ENCODE data around the gene EPN3. TPM values are rescaled to one million over a fixed set of nuclear protein-coding genes. Genes with fewer than 3 reads are reported as not detected.
A peak's percentile ranks its signal among the peaks of the same experiment; 100 is the strongest.

EPN3 gene
- total RNA-seq, 4 donors from 2014 or later, result 99.2 to 174 (median 115) TPM

DNA sequence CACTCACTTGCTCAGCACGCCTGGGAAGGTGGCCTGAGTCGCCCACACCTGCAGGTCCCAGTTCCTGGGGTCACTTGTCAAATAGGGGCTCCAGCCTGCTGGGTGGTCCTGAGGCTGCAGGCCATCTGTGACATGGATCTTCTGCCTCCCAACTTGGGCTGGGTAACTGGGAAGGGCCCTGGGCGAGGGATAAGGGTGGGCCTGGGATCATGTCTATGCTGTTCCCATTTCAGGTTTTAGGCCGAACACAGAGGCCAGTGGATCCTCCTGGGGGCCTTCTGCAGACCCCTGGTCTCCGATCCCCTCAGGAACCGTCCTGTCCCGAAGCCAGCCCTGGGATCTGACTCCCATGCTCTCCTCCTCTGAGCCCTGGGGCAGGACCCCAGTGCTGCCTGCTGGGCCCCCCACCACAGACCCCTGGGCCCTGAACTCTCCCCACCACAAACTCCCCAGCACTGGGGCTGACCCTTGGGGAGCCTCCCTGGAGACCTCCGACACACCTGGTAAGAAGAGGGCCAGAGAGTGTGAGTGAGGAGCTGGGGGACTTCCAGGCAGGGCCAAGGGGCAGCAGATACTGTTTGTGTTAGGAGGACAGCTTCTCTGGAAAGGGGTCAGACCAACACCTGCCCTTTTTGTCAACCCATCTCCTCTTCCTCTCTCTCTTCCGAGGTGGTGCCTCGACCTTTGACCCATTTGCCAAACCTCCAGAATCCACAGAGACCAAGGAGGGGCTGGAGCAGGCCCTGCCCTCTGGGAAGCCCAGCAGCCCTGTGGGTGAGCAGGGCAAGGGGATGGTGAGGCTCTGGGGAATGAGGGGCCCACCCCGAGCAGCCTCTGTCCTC lies 8.2 kb downstream of the EPN3 start:
- DNase-seq (ENCODE audit: low spot score in 2 of 2), result no peak
- intact Hi-C loops (cut with DNase I; ENCODE audit: low total_unique reads), result no loop called here
- WGBS, 2 donors, result 81 to 84% methylated on average over 9 to 11 of the region's 11 CpGs
- TF ChIP-seq CTCF (IDR thresholded peaks at IDR 0.05) (no peak), POLR2A (IDR thresholded peaks at IDR 0.05) (no peak)
- no peak overlapping the region for H3K4me3 ChIP-seq (ENCODE audit: low read depth, poor library complexity, severe bottlenecking)

- intact Hi-C loops (cut with DNase I; ENCODE audit: low total_unique reads), result no loop called here
- DNase-seq (ENCODE audit: low spot score in 2 of 2), result no peak
- no peak for TF ChIP-seq CTCF (IDR thresholded peaks at IDR 0.05)
- TF ChIP-seq POLR2A (IDR thresholded peaks at IDR 0.05), result no peak
- no peak overlapping the region for H3K4me3 ChIP-seq (ENCODE audit: low read depth, poor library complexity, severe bottlenecking)
- WGBS, 2 donors, result 44 to 65% methylated on average over 8 to 9 of the region's 9 CpGs
Observed at GRCh38 chr17:50541402-50541715, 8.8 kb downstream of the EPN3 start.

DNA sequence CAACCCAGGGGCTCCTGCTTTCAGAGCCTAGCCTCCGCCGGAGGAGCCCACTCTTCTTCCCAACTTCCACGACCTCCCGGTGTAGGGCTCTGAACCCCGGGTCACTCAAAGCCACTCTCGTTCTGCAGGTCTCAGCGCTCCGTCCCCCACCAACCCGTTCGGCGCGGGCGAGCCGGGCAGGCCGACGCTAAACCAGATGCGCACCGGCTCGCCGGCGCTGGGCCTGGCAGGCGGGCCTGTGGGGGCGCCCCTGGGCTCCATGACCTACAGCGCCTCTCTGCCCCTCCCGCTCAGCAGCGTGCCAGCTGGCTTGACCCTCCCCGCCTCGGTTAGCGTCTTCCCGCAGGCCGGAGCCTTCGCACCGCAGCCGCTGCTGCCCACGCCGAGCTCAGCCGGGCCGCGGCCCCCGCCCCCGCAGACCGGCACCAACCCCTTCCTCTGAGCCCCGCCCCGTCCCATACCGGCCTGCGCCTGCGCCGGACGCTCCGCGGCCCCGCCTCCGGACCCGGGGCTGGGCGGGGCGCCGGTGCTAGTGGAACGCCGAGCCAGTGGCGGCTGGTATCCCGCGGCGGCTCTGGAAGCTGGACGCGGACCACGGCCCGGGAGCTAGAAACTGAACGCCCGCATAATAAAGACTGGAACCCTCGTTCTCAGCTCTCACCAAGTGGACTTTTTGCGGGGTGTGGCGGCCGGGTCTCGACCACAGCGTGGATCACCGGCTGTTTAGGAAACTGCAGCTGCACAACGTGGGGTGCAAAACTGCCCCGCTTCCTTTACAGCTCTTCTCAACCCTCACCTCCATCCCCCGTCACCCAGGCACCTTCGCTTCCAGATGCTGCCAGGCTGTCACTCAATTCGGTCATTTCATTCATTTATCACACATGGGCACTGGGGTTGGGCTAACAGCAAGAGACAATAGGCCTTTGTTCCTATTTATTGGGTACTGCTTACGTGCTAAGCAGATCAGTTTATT lies 9.5 kb downstream of the EPN3 start:
- TF ChIP-seq POLR2A (IDR thresholded peaks at IDR 0.05) (no peak), CTCF (IDR thresholded peaks at IDR 0.05) (no peak)
- peak; percentile 72 to 97 for DNase-seq (ENCODE audit: low spot score in 2 of 2)
- H3K4me3 ChIP-seq (ENCODE audit: low read depth, poor library complexity, severe bottlenecking), result no peak overlapping the region
- 2 to 3% methylated on average over 37 to 44 of the region's 82 CpGs for WGBS, 2 donors
- intact Hi-C loops (cut with DNase I; ENCODE audit: low total_unique reads), result no loop called here

DNA sequence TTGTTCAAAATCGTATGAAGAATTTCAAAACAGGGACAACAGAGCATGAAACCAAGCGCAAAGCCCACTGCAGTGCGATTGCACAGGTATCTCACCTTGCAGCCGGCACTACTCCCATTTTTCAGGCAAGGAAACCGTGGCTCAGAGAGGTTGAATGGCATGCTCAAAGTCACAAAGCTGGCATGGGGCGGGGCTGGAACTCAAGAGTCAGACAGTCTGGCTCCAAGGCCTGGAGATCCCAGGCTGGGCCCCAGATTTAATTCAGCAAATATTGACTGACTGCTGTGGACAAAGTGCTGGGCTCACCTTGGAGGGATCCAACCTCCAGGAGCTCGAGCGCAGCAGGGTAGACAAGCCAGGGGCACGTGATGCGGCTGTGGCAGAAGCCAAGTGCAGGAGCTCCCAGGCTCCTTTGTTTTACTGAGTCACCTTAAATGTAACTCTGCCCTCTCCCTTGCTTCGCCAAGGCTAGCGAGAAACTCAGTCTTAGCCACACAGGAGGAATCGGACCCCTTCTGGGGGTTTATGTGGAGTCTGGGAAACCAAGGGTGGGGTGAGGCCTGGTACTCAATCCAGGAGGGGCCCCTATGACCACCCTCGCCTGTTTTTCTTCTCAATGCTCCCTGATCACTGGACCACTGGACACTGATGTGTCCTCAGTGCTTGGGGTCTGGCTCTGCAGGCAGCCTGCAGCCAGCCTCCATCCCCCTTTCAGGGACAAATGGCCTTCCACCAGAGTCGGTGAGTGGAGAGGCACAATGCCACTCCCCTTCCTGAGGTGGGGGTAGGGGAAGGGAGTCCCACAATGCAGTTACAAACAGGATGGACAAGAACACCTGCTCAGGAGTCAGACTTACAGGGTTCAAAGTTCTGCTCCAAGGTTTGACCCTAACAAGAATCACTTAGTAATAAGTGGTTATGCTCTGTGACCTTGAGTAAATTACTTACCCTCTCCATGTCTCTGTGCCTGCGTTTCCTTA lies 10.6 kb downstream of the EPN3 start:
- no peak for TF ChIP-seq CTCF (IDR thresholded peaks at IDR 0.05)
- TF ChIP-seq POLR2A (IDR thresholded peaks at IDR 0.05), result no peak
- 55 to 63% methylated on average over 16 of the region's 16 CpGs for WGBS, 2 donors
- peak in 1 of 2 donors; percentile 56 for DNase-seq (ENCODE audit: low spot score in 2 of 2)
- no peak overlapping the region for H3K4me3 ChIP-seq (ENCODE audit: low read depth, poor library complexity, severe bottlenecking)
- intact Hi-C loops (cut with DNase I; ENCODE audit: low total_unique reads), result no loop called here

DNA sequence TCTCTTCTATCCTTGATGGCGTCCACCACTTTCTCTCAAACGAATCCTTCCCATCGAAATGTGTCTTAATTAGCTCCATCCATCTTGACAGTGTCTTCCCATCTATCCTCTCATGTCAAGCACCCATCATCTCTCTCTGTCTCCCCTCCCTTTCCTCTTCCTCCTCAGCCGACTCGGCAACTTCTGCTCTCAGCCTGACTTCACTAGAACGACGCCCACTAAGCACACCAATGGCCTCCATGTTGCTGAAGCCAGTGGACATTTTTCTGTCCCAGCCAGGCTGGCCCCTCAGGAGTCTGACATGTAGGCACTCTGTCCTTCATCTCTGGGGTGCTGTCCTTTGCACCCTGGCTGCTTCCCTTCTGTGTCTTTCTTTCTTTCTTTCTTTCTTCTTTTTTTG lies 12.0 kb downstream of the EPN3 start:
- intact Hi-C loops (cut with DNase I; ENCODE audit: low total_unique reads), result no loop called here
- no peak overlapping the region for H3K4me3 ChIP-seq (ENCODE audit: low read depth, poor library complexity, severe bottlenecking)
- 57 to 59% methylated on average over 7 of the region's 7 CpGs for WGBS, 2 donors
- no peak for TF ChIP-seq POLR2A (IDR thresholded peaks at IDR 0.05)
- no peak for TF ChIP-seq CTCF (IDR thresholded peaks at IDR 0.05)
- no peak for DNase-seq (ENCODE audit: low spot score in 2 of 2)

Data from lower leg skin (tissue), 4 donors.